HG03196 (cell line): ENCODE results near the gene ZNF653.

Experiments
- ATAC-seq: cut with Tn5 transposase; IDR thresholded peaks from one replicate; pipeline ENCODE4 v1.9.1; 2021; ENCODE audit not compliant: unreplicated experiment

The ZNF653 gene

GRCh38 chr19:11519138-11519537 lies 13.5 kb upstream of the ZNF653 start:
- ATAC-seq = no peak

- no peak for ATAC-seq
These were observed 8.3 kb upstream of the ZNF653 start for GRCh38 chr19:11513946-11514345.

DNA sequence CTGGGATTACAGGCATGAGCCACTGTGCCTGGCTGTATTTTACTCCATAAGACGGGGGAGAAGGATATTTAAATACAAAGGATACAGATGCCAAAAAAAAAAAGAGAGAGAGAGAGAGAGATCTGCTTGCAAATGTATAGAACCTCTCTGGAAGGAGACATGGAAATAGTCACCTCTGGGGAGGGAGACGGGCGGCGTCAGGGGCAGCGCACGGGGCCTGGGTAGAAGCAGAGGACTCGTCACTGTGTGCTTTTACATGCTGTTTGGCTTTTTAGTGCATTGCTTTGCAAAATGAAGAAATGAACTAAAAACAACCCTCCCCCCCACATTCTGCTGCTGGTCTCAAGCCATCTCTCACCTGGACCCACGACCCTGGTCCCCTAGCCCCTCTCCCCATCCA lies 4.8 kb upstream of the ZNF653 start:
- no peak for ATAC-seq

GRCh38 chr19:11507370-11508078 lies 1.9 kb upstream of the ZNF653 start:
- ATAC-seq = no peak

DNA sequence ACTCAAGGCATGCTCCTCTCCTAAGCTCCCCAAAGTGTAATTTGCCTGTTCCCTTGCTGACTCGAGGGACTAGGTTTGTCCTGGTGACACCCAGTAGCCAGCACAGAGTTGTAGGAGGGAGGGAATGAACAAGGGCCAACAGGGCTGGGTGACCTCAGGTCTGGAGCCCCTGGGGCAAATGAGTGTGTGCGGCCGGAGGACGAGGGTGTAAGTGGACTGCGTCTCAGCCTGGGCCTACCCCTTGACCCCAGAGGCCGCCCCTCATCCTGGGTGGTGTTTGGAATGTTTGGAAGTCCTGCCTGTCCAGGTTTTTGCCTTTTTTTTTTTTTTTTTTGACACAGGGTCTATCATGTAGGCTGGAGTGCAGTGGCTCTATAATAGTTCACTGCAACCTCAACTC lies 1.3 kb upstream of the ZNF653 start:
- ATAC-seq = no peak

GRCh38 chr19:11506101-11506555 lies 489 bp upstream of the ZNF653 start:
- peak; percentile 32 for ATAC-seq

DNA sequence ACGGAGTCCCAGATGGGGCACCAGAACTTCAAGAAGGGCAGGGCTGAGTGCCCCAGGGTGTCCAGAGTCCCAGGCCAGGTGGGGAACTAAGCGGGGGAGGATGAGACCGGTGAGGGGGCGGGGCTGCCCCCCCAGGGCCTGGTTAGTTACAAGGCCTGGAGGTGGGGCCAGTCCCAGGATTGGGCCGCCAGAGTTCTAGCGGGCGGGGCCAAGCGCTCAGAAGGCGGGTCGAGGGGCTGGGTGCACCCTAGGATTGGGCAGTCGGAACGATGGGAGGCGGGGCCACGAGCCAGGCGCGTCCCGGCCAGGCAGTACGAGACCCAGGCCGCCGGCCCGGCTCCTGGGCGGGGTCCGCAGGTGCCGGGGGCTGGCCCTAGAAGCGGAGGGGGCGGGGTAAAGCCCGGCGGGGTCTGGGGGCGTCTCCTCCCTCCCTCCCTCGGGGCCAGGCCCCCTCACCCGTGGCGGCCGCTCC lies 571 bp downstream of the ZNF653 start:
- ATAC-seq = peak; percentile 78

GRCh38 chr19:11504502-11505031 lies 1.1 kb downstream of the ZNF653 start:
- no peak for ATAC-seq

- no peak for ATAC-seq
These were observed 5.7 kb downstream of the ZNF653 start for GRCh38 chr19:11499890-11500420.

GRCh38 chr19:11499220-11499726 lies 6.4 kb downstream of the ZNF653 start:
- ATAC-seq = no peak

DNA sequence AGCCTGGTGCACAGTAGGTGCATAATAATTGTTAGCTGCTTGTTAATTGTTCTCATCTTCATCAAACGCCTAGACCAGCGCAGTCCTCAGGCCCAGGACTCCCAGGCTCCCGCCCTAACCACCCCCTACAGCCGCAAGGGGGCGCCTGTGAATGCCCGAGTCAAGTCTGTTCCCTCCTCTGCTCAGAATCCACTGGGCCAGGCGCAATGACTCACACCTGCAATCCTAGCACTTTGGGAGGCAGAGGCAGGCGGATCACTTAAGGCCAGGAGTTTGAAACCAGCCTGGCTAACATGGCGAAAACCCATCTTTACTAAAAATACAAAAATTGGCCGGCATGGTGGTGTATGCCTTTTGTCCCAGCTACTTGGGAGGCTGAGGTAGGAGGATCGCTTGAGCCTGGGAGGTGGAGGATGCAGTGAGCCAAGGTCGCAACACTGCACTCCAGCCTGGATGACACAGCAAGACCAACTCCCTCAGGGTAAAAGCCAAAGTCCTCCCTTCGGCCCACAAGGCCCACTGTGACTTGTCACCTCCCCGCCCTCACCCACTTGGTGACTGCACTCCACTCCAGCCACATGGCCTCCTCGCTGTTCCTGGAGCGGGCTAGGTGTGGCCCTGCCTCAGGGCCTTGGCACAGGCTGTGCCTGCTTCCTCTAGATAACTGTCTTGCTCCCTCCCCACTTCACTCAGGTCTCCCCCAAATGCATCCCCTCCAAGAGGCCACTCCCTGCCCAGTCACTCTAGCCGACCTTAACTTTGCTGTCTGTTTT lies 9.1 kb downstream of the ZNF653 start:
- ATAC-seq = no peak

GRCh38 chr19:11495885-11496284 lies 9.8 kb downstream of the ZNF653 start:
- no peak for ATAC-seq

DNA sequence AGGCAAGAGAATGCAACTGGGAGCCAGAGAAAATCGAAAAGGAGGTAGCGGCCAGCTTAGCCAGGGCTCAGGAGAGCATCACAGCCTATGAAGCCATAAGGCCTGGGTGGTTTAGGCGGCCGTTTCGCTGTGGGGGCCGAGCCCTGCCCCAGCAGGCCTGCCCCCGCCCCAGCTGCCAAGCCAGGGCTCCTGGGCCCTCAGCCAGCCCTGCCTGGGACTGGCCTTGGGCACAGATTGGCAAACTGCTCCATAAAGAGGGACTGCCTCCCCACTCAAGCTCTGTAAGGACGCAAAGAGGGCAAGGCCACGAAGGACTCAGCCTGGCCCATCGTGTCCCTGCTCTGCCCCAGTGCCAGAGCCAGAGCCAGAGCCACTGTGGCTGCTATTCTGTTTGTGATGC lies 10.2 kb downstream of the ZNF653 start:
- ATAC-seq = no peak

- ATAC-seq = no peak
These were observed 10.9 kb downstream of the ZNF653 start for GRCh38 chr19:11494634-11495285.

DNA sequence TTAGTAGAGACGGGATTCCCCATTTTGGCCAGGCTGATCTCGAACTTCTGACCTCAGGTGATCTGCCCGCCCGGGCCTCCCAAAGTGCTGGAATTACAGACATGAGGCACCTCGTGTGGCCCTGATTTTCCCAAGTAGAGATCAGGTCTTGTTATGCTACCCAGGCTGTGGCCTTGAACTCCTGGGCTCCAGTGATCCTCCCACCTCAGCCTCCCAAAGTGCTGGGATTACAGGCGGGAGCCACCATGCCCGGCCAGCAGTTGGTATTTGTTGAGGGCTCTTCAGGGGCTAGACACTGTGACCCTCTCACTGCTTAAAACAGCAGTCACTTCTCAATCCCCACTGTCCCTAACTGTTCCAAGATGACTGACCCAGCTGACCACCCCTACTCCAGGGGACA lies 16.3 kb downstream of the ZNF653 start:
- no peak for ATAC-seq

DNA sequence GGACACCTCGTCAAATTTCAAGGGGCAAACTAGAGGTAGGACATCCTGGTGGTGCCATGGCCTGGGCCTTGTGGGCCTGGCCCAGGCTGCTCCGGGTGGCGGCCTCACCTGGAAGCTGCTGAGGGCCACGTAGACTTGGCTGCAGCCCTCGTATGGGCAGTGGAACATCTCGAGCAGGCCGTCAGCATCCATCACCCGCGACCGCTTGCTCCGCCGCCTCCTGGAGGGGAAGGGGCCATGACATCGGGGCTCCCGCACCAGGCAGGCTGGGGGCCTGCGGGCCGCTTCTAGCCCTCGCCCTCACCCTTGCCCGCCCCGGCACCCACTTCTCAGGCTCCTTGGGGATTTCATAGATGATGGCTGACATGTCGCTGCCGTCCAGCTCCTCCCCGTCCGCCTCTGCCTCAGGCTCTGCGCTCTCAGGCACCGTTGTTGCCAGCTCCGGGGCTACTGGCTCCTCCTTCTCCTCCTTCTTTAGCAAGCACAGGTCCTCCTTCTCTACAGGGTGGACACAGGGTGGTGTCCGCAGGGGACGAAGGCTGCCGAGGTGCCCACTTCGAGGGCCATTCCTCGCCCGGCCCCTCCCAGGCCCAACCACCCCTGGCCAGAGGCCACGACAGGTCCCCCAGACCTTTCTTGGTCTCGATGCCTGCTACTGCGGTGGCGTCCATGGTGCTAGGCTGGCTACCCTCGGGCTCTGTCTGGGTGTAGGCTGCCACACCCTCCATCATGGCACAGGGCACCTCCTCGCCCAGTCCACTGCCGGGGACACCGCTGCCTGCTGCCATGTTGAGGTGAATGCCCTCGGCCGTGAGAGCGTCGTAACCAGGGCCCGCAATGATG lies 18.8 kb downstream of the ZNF653 start:
- ATAC-seq = no peak

- ATAC-seq = no peak
These were observed 20.3 kb downstream of the ZNF653 start for GRCh38 chr19:11485245-11485837.

GRCh38 chr19:11483366-11484111 lies 22.1 kb downstream of the ZNF653 start:
- no peak for ATAC-seq
